Mucosa of descending colon (tissue), 3 donors: ENCODE data around the gene ENPP3. TPM values are rescaled to one million over a fixed set of nuclear protein-coding genes. Genes with fewer than 3 reads are reported as not detected.

Source experiments
- ATAC-seq: fragments of 200-7000 bp; cut with Tn5 transposase; one replicate; pipeline ENCODE4 v1.9.1; 2020; ENCODE audit warnings: mild to moderate bottlenecking, moderate library complexity
- DNase-seq, 3 donors: peaks; one replicate each; pipeline ENCODE4 v3.0.0-alpha.2; 2020
- H3K36me3 ChIP-seq: fragments of 200-600 bp; one replicate; pipeline ENCODE4 v1.8.0; 2021; ENCODE audit warnings: low read depth, mild to moderate bottlenecking
- H3K4me1 ChIP-seq: fragments of 200-600 bp; one replicate; pipeline ENCODE4 v1.8.0; 2021; ENCODE audit warnings: low read depth, mild to moderate bottlenecking
- H3K4me3 ChIP-seq: fragments of 200-600 bp; one replicate; pipeline ENCODE4 v1.8.0; 2021; ENCODE audit warnings: mild to moderate bottlenecking
- H3K9me3 ChIP-seq: fragments of 200-600 bp; one replicate; pipeline ENCODE4 v1.8.0; 2021; ENCODE audit warnings: mild to moderate bottlenecking
- CTCF ChIP-seq: fragments of 200-600 bp; IDR thresholded peaks from one replicate; pipeline ENCODE4 v1.8.0; 2022; ENCODE audit warnings: antibody characterized with exemption, mild to moderate bottlenecking
- intact Hi-C, 2 donors: fragments of 100-400 bp; cut with DNase I in 1 of 2; cut with micrococcal nuclease in 1 of 2; formaldehyde crosslinking; loops; one replicate each; pipeline versions ENCODE4 v1.11.0 to v1.11.1; 2022; cut with DNase I, micrococcal nuclease
- total RNA-seq, 3 donors: library from RNA; stranded (reverse); fragmentation: NEBNext Ultra II Directional in 2 of 3; extraction: Animal tissue kit (Norgen Biotek cat#: 25700) in 2 of 3; gene quantifications; one replicate each; pipeline versions ENCODE4 v1.2.1 to v1.2.4, GENCODE V29; 2021 to 2023
- donor health status: DM: no; HTN: no; CAD: no; lungs with moderate emphysema.
- donor health status: DM: no; HTN: no; CAD: no.
- donor health status: DM: no; HTN: yes; CAD: no.

ENPP3 gene
- total RNA-seq, 3 donors from 2014 or later: 6.6 to 22.8 (median 19.5) TPM

- no peak overlapping the region for H3K4me3 ChIP-seq
- H3K9me3 ChIP-seq: no peaks in the 10 kb centered on the region
- intact Hi-C loops: no loop called here
- ATAC-seq (no peak), DNase-seq (no peak)
- no peaks in the 10 kb centered on the region for H3K36me3 ChIP-seq
- H3K4me1 ChIP-seq: no peaks in the 10 kb centered on the region
- TF ChIP-seq CTCF: no peak
Observed at GRCh38 chr6:131658287-131658686, 21.2 kb downstream of the ENPP3 start.

- DNase-seq: no peak
- intact Hi-C loops: no loop called here
- Histone ChIP-seq H3K4me1 (no peaks in the 10 kb centered on the region), H3K9me3 (no peaks in the 10 kb centered on the region), H3K36me3 (no peaks in the 10 kb centered on the region), H3K4me3 (no peak overlapping the region)
- peak; percentile 85 for ATAC-seq
- TF ChIP-seq CTCF: no peak
Observed at GRCh38 chr6:131660195-131660594, 23.1 kb downstream of the ENPP3 start.

- Histone ChIP-seq H3K4me1 (no peaks in the 10 kb centered on the region), H3K4me3 (no peak overlapping the region), H3K36me3 (no peaks in the 10 kb centered on the region), H3K9me3 (no peaks in the 10 kb centered on the region)
- intact Hi-C loops: no loop called here
- TF ChIP-seq CTCF: no peak
- DNase-seq (no peak), ATAC-seq (no peak)
Observed at GRCh38 chr6:131663578-131664165, 26.6 kb downstream of the ENPP3 start.

- no peak overlapping the region for H3K4me3 ChIP-seq
- intact Hi-C loops: no loop called here
- TF ChIP-seq CTCF: no peak
- no peak for DNase-seq
- ATAC-seq: no peak
- H3K4me1 ChIP-seq: no peaks in the 10 kb centered on the region
- H3K36me3 ChIP-seq: no peaks in the 10 kb centered on the region
- no peaks in the 10 kb centered on the region for H3K9me3 ChIP-seq
Observed at GRCh38 chr6:131669891-131670290, 32.8 kb downstream of the ENPP3 start.

GRCh38 chr6:131673184-131673583 lies 36.1 kb downstream of the ENPP3 start:
- H3K4me3 ChIP-seq: no peak overlapping the region
- TF ChIP-seq CTCF: no peak
- H3K9me3 ChIP-seq: no peaks in the 10 kb centered on the region
- intact Hi-C loops: no loop called here
- H3K36me3 ChIP-seq: no peaks in the 10 kb centered on the region
- DNase-seq (no peak), ATAC-seq (no peak)
- H3K4me1 ChIP-seq: no peaks in the 10 kb centered on the region

GRCh38 chr6:131678442-131678841 lies 41.3 kb downstream of the ENPP3 start:
- no peaks in the 10 kb centered on the region for H3K9me3 ChIP-seq
- intact Hi-C loops: no loop called here
- DNase-seq (no peak), ATAC-seq (no peak)
- no peaks in the 10 kb centered on the region for H3K4me1 ChIP-seq
- TF ChIP-seq CTCF: no peak
- no peaks in the 10 kb centered on the region for H3K36me3 ChIP-seq
- no peak overlapping the region for H3K4me3 ChIP-seq
